ENCODE results near the gene ZNF850.
A peak's percentile ranks its signal among the peaks of the same experiment; 100 is the strongest.
"Not testable (repeated sequence)": the region's sequence is repeated elsewhere in the genome, so short reads cannot be mapped to it uniquely, and the experiment has no call there.

ZNF850 gene

GRCh38 chr19:36772311-36773222, at the start of gene ZNF850:
ZNF850 (minus strand) TSS chr19:36772807; CDS start chr19:36762606, 10,201 bp downstream.
- peak; percentile 84 for DNase-seq

GRCh38 chr19:36821758-36822157, 49.2 kb upstream of the ZNF850 start:
- no peak for DNase-seq

GRCh38 chr19:36819130-36819630, 46.6 kb upstream of the ZNF850 start:
- no peak for DNase-seq

GRCh38 chr19:36807029-36807428, 34.4 kb upstream of the ZNF850 start:
- DNase-seq = no peak

GRCh38 chr19:36805364-36805763, 32.8 kb upstream of the ZNF850 start:
- DNase-seq = no peak

GRCh38 chr19:36797786-36798108, 25.1 kb upstream of the ZNF850 start:
- no peak for DNase-seq

- no peak for DNase-seq
These were observed 24.0 kb upstream of the ZNF850 start for GRCh38 chr19:36796714-36796992.

GRCh38 chr19:36791420-36792141, 19.0 kb upstream of the ZNF850 start:
- DNase-seq = not testable (repeated sequence)

- no peak for DNase-seq
These were observed 3.2 kb upstream of the ZNF850 start for GRCh38 chr19:36775768-36776167.

- no peak for DNase-seq
These were observed 594 bp upstream of the ZNF850 start for GRCh38 chr19:36773223-36773579.

- DNase-seq = peak; percentile 15
These were observed 1.1 kb downstream of the ZNF850 start for GRCh38 chr19:36771261-36772231.

- DNase-seq = no peak
These were observed 22.4 kb downstream of the ZNF850 start for GRCh38 chr19:36750066-36750691.

GRCh38 chr19:36749613-36750012, 23.0 kb downstream of the ZNF850 start:
- not testable (repeated sequence) for DNase-seq

- DNase-seq = no peak
These were observed 24.0 kb downstream of the ZNF850 start for GRCh38 chr19:36748431-36749275.

- no peak for DNase-seq
These were observed 24.9 kb downstream of the ZNF850 start for GRCh38 chr19:36747750-36748149.

GRCh38 chr19:36745870-36746269, 26.7 kb downstream of the ZNF850 start:
- no peak for DNase-seq

- not testable (repeated sequence) for DNase-seq
These were observed 36.4 kb downstream of the ZNF850 start for GRCh38 chr19:36736166-36736565.

GRCh38 chr19:36719687-36720556, 52.7 kb downstream of the ZNF850 start:
- DNase-seq = no peak

- no peak for DNase-seq
These were observed 63.2 kb downstream of the ZNF850 start for GRCh38 chr19:36709423-36709822.

- DNase-seq = no peak
These were observed 65.5 kb downstream of the ZNF850 start for GRCh38 chr19:36707134-36707533.

GRCh38 chr19:36688058-36688457, 84.5 kb downstream of the ZNF850 start:
- no peak for DNase-seq

Data from NCI-H2081 treated with DMSO at 0.1 percent for 48 hours (cell line).